Activated CD8-positive, alpha-beta T cell treated with anti-CD3 and anti-CD28 coated beads, Interleukin-2, amount 10 ng/mL, durations not matched to agents 7 days and 5 days (primary cell): Measurements from ENCODE around the gene LRRC10B. TPM values are rescaled to one million over a fixed set of nuclear protein-coding genes. Genes with fewer than 3 reads are reported as not detected.

Experiments used
- ATAC-seq: fragments of 150-1000 bp; cut with Tn5 transposase; one replicate; pipeline ENCODE4 v1.10.0; 2021; ENCODE audit warnings: moderate library complexity
- CTCF ChIA-PET: fragments of 350-600 bp; sonication (Branson Sonifier 250); formaldehyde crosslinking; loops from one replicate; lab custom pipeline; 2021; ENCODE audit warnings: antibody characterized with exemption; lab: Charles Lee
- POLR2A ChIA-PET: fragments of 350-600 bp; sonication (Branson Sonifier 250); formaldehyde crosslinking; loops from one replicate; lab custom pipeline; 2021; ENCODE audit warnings: antibody characterized with exemption; lab: Charles Lee
- DNase-seq: peaks from one replicate; pipeline ENCODE4 v3.0.0-alpha.2; 2020
- H3K27ac Mint-ChIP-seq: one replicate; pipeline ENCODE4 v1.8.0; 2021; ENCODE audit warnings: mild to moderate bottlenecking, mixed read lengths
- H3K27me3 Mint-ChIP-seq: one replicate; pipeline ENCODE4 v1.8.0; 2021; ENCODE audit warnings: low read depth, mixed read lengths
- H3K36me3 Mint-ChIP-seq: one replicate; pipeline ENCODE4 v1.8.0; 2021; ENCODE audit warnings: low read depth, mixed read lengths
- H3K4me1 Mint-ChIP-seq: one replicate; pipeline ENCODE4 v1.8.0; 2021; ENCODE audit warnings: low read depth, mixed read lengths
- H3K4me3 Mint-ChIP-seq: one replicate; pipeline ENCODE4 v1.8.0; 2021; ENCODE audit warnings: mild to moderate bottlenecking, mixed read lengths
- H3K9me3 Mint-ChIP-seq: one replicate; pipeline ENCODE4 v1.8.0; 2022; ENCODE audit warnings: mixed read lengths; ENCODE audit not compliant: insufficient read depth
- total RNA-seq, 2 experiments: library from RNA; stranded (reverse); gene quantifications; one replicate each; pipeline ENCODE4 v1.2.3, GENCODE V29; 2021

Gene LRRC10B
- total RNA-seq, 2 experiments from 2014 or later, result not detected

DNA sequence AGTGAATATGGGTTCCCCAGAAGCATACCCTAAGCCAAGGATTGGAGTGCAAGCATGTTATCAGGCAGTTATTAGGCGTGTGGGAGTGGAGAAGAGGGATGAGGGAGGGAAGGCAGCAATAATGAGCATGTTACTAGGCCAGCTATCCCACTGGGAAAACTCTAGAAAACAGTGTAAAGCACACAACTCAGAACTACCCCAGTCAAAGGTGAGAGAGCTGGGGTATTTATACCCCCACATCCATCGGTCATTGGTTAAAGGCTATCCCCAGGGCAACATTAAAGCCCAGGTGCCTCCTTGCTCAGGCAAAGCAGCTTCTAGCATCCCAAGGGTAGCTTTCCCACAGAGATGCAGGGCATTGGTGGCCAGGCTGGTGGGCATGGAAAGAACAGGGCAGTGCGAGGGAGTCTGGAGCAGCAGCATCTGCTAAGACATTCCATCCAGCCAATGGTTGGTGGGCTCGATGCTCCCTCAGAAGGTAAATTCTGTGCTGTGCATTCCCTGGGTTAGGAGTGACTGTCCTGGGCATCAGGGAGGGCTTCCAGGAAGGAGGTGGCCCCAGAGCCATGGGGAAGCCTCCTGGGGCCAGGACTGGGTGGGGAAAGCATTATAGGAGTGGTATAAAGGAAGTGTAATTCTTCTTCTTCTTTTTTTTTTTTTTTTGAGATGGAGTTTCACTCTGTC lies 21.1 kb upstream of the LRRC10B start:
- Mint-ChIP-seq H3K9me3 (no peaks in the 10 kb centered on the region), H3K4me1 (no peaks in the 10 kb centered on the region), H3K27me3 (no peaks in the 10 kb centered on the region), H3K4me3 (no peak overlapping the region), H3K27ac (no peak overlapping the region), H3K36me3 (no peaks in the 10 kb centered on the region)
- ATAC-seq (no peak), DNase-seq (no peak)
- CTCF ChIA-PET, result interaction anchor here (1.3 to 1.9 kb wide), 3 partner anchors 9 to 29 kb away, joined by 7 read pairs; no protein-coding TSS in a partner anchor
- POLR2A ChIA-PET, result no interaction called here

DNA sequence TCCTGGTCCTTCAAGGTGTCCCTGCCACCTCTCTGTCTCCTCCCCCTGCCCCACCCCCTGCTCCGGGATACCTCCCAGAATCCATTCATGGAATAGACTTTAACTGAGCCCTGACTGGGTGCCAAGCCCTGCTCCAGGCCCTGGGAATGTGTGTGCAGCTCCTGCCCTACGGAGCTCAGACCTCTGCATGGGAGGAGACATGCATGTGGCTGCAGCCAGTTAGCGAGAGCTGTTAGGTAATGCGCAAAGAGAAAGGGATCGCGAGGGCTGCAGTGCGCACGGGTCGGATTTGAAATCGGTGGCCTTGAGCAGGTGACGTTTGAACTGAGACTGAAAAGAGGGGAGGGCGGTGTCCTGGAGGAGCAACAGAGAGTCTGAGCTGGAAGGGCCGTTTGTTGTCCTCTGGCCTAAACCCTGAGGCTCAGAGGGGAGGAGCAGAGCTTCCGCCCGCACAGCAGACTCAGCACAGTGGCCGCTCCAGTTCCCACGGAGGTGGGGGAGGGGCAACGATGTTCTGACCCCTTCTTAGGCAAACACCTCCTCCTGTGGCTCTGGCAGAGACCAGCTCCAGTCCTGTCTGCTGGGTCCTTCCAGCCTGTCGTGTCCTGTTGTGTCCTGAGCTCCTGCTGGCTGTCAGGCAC lies 19.8 kb upstream of the LRRC10B start:
- ChIA-PET CTCF (interaction anchor here (0.6 to 1.8 kb wide), 2 partner anchors 9 to 28 kb away, joined by 3 read pairs; no protein-coding TSS in a partner anchor), POLR2A (no interaction called here)
- H3K27me3 Mint-ChIP-seq, result no peaks in the 10 kb centered on the region
- no peak overlapping the region for H3K27ac Mint-ChIP-seq
- no peak overlapping the region for H3K4me3 Mint-ChIP-seq
- H3K9me3 Mint-ChIP-seq, result no peaks in the 10 kb centered on the region
- H3K4me1 Mint-ChIP-seq, result no peaks in the 10 kb centered on the region
- DNase-seq (no peak), ATAC-seq (no peak)
- H3K36me3 Mint-ChIP-seq, result no peaks in the 10 kb centered on the region

GRCh38 chr11:61489833-61490721 lies 18.5 kb upstream of the LRRC10B start:
- no peak overlapping the region for H3K27ac Mint-ChIP-seq
- no peaks in the 10 kb centered on the region for H3K9me3 Mint-ChIP-seq
- POLR2A ChIA-PET, result no interaction called here
- H3K4me1 Mint-ChIP-seq, result no peaks in the 10 kb centered on the region
- CTCF ChIA-PET, result interaction anchor here (0.9 to 1.8 kb wide), 3 partner anchors 26 to 44 kb away, joined by 3 read pairs; no protein-coding TSS in a partner anchor
- DNase-seq (no peak), ATAC-seq (no peak)
- H3K27me3 Mint-ChIP-seq, result no peaks in the 10 kb centered on the region
- no peaks in the 10 kb centered on the region for H3K36me3 Mint-ChIP-seq
- no peak overlapping the region for H3K4me3 Mint-ChIP-seq

DNA sequence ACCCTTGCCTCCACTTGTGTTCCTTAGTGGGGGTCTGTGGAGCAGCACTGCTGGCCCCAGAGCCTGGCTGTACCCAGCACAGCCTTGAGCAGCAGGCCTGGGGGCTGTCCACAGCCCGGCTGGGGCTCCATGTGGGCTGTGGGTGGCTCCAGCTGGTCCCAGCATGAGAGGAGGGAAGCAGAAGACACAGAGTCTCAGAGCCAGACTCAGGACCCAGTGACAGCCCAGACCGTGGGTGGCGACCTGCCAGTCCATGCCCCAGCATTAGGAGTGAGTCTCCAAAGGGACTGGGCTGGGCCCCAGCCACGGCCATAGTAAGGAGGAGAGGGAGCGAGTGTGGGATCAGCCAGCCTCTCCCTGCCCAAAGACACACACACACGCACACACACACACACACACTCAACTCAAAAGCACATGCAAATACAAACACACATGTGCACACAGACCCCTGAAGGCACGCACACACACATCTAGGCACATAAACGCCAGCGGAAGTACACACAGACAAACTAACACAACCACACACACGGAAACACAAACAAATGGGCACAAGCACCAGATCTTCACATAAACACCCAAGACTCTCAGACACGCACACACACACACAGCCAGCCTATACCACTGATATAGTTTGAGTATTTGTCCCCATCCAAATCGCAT lies 16.7 kb upstream of the LRRC10B start:
- Mint-ChIP-seq H3K4me3 (no peak overlapping the region), H3K27me3 (no peaks in the 10 kb centered on the region), H3K27ac (no peak overlapping the region), H3K4me1 (no peaks in the 10 kb centered on the region), H3K9me3 (no peaks in the 10 kb centered on the region), H3K36me3 (no peaks in the 10 kb centered on the region)
- ATAC-seq, result no peak
- DNase-seq, result no peak
- POLR2A ChIA-PET, result no interaction called here
- CTCF ChIA-PET, result no interaction called here

- H3K4me3 Mint-ChIP-seq, result no peak overlapping the region
- ATAC-seq, result no peak
- DNase-seq, result no peak
- no peaks in the 10 kb centered on the region for H3K9me3 Mint-ChIP-seq
- no peaks in the 10 kb centered on the region for H3K27me3 Mint-ChIP-seq
- POLR2A ChIA-PET, result no interaction called here
- H3K4me1 Mint-ChIP-seq, result no peaks in the 10 kb centered on the region
- CTCF ChIA-PET, result interaction anchor here (0.7 to 2.5 kb wide), 4 partner anchors 12 to 22 kb away, joined by 3 to 8 read pairs (median 3); no protein-coding TSS in a partner anchor
- H3K27ac Mint-ChIP-seq, result no peak overlapping the region
- H3K36me3 Mint-ChIP-seq, result no peaks in the 10 kb centered on the region
These were observed 14.1 kb upstream of the LRRC10B start for GRCh38 chr11:61494381-61494961.

DNA sequence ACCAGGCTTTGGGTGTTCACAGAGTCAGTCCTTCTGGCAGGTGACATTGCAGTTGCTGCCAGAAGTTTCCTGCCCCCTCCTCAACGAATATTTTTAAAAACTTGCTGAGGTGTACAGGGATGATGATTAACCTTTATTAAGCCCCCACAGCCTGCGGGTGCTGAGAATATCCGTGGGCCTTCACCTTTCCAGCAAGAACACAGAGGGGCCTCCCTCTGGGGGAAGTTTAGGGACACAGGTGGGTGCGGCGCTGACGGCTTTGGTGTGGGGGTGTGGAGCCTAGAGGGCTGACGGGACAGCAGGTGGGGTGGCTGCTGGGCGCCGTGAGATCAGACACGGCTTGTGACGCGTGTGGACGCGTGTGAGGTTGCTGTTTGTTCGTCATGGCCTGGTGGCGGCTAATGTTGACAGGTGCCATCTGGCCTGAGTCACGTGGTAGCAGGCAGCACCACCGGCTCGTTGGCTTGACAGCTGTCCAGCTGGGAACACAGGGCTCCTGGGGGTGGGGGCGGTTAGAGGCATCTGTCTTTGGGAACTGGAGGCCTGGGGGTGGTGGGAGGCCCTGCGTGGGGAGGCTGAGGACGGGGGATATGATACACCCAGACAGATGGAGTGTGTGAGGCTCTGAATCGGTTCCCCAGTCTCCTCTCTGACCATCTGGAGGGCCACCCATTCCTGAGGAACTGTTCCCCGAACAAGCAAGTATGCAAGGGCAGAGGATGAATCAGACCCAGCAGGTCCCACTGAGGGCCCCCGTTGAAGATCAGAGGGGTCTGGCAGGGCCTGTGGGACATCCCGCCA lies 12.5 kb upstream of the LRRC10B start:
- DNase-seq, result no peak
- no peak for ATAC-seq
- Mint-ChIP-seq H3K36me3 (no peaks in the 10 kb centered on the region), H3K27me3 (no peaks in the 10 kb centered on the region), H3K4me1 (no peaks in the 10 kb centered on the region), H3K9me3 (no peaks in the 10 kb centered on the region), H3K4me3 (no peak overlapping the region), H3K27ac (no peak overlapping the region)
- ChIA-PET CTCF (interaction anchor here (2.5 kb wide), 1 partner anchor 21 kb away, joined by 8 read pairs; no protein-coding TSS in a partner anchor), POLR2A (no interaction called here)

GRCh38 chr11:61496602-61497400 lies 11.7 kb upstream of the LRRC10B start:
- CTCF ChIA-PET, result no interaction called here
- H3K9me3 Mint-ChIP-seq, result no peaks in the 10 kb centered on the region
- H3K27me3 Mint-ChIP-seq, result peaks cover 2% of the 10 kb centered on the region
- no peak for ATAC-seq
- no peaks in the 10 kb centered on the region for H3K36me3 Mint-ChIP-seq
- no peak overlapping the region for H3K27ac Mint-ChIP-seq
- POLR2A ChIA-PET, result no interaction called here
- H3K4me3 Mint-ChIP-seq, result no peak overlapping the region
- no peaks in the 10 kb centered on the region for H3K4me1 Mint-ChIP-seq
- DNase-seq, result no peak

GRCh38 chr11:61497473-61497872 lies 11.1 kb upstream of the LRRC10B start:
- Mint-ChIP-seq H3K4me3 (no peak overlapping the region), H3K27ac (no peak overlapping the region), H3K27me3 (peaks cover 2% of the 10 kb centered on the region), H3K4me1 (no peaks in the 10 kb centered on the region), H3K36me3 (no peaks in the 10 kb centered on the region), H3K9me3 (no peaks in the 10 kb centered on the region)
- POLR2A ChIA-PET, result no interaction called here
- no peak for DNase-seq
- ATAC-seq, result no peak
- CTCF ChIA-PET, result interaction anchor here (0.7 kb wide), 1 partner anchor 8 kb away, joined by 3 read pairs; no protein-coding TSS in a partner anchor

DNA sequence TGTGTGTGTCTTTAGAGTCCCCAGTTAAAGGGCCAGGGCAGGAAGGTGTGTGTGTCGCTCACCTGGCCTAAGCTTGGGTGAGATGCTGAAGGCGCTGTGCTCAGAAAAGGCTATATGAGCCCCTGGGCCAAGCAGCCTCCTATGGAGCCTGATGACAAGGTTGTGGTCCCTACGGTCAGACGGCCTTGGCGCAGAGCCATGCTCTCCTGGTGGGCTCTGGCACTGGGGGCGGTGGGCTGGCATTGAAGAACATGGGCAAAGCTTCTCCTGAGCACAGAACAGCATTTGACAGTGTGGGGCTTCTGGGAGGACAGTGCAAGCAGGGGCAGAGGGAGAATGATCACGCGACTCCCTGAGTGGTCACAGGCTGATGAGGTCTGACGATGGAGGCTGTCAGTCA lies 10.7 kb upstream of the LRRC10B start:
- Mint-ChIP-seq H3K27ac (no peak overlapping the region), H3K36me3 (no peaks in the 10 kb centered on the region), H3K4me3 (no peak overlapping the region), H3K9me3 (no peaks in the 10 kb centered on the region), H3K4me1 (no peaks in the 10 kb centered on the region), H3K27me3 (peaks cover 2% of the 10 kb centered on the region)
- ChIA-PET POLR2A (no interaction called here), CTCF (interaction anchor here (0.7 kb wide), 1 partner anchor 9 kb away, joined by 3 read pairs; no protein-coding TSS in a partner anchor)
- no peak for ATAC-seq
- DNase-seq, result no peak

- POLR2A ChIA-PET, result no interaction called here
- H3K9me3 Mint-ChIP-seq, result no peaks in the 10 kb centered on the region
- peaks cover 4% of the 10 kb centered on the region for H3K4me1 Mint-ChIP-seq
- H3K36me3 Mint-ChIP-seq, result no peaks in the 10 kb centered on the region
- CTCF ChIA-PET, result interaction anchor here (1.8 kb wide), 1 partner anchor 140 kb away, joined by 5 read pairs; no protein-coding TSS in a partner anchor
- H3K4me3 Mint-ChIP-seq, result no peak overlapping the region
- no peak for ATAC-seq
- no peak overlapping the region for H3K27ac Mint-ChIP-seq
- peaks cover 5% of the 10 kb centered on the region for H3K27me3 Mint-ChIP-seq
- no peak for DNase-seq
These were observed 9.7 kb upstream of the LRRC10B start for GRCh38 chr11:61498767-61499341.
